ENCODE measurements around the gene CTTN.

DNA sequence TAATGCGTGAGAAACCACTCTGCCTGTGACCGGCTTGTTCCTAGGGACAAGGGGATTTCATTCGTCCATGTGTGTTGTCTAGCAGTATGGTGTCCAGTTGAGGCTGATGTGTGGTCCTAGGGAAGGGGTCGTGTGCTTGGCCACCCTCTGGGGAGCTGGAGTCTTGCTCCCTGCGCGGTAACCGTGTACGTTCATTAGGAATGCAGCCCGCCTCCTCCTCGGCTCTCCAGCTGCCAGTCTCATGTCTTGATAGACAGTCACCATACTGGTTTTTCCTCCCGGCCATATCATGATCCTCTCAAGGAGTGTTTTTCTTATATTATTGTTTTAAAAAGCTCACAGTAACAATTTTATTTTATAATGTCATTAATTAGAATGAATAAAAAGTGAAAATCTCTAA is 5.9 kb downstream of the CTTN start:
- TF ChIP-seq, protein P1, sequence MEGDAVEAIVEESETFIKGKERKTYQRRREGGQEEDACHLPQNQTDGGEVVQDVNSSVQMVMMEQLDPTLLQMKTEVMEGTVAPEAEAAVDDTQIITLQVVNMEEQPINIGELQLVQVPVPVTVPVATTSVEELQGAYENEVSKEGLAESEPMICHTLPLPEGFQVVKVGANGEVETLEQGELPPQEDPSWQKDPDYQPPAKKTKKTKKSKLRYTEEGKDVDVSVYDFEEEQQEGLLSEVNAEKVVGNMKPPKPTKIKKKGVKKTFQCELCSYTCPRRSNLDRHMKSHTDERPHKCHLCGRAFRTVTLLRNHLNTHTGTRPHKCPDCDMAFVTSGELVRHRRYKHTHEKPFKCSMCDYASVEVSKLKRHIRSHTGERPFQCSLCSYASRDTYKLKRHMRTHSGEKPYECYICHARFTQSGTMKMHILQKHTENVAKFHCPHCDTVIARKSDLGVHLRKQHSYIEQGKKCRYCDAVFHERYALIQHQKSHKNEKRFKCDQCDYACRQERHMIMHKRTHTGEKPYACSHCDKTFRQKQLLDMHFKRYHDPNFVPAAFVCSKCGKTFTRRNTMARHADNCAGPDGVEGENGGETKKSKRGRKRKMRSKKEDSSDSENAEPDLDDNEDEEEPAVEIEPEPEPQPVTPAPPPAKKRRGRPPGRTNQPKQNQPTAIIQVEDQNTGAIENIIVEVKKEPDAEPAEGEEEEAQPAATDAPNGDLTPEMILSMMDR (conservative IDR thresholded peaks at IDR 0.05; ENCODE audit: low read length): no peak
- TF ChIP-seq EZH2phosphoT487 (IDR thresholded peaks at IDR 0.05; ENCODE audit: borderline replicate concordance, low read depth, low read length): no peak
